Liver (tissue), 10 donors: Measurements from ENCODE around the gene RSPH10B. TPM values are rescaled to one million over a fixed set of nuclear protein-coding genes. Genes with fewer than 3 reads are reported as not detected.
"Not testable (repeated sequence)": the region's sequence is repeated elsewhere in the genome, so short reads cannot be mapped to it uniquely, and the experiment has no call there.

Experiments used
- DNase-seq: peaks from one replicate; pipeline ENCODE4 v3.0.0-alpha.2; 2017; ENCODE audit warnings: low spot score
- H3K27ac ChIP-seq, 2 donors: one replicate each; pipeline ENCODE4 v1.7.0; 2013; ENCODE audit warnings: inconsistent platforms in 2 of 2, low read length in 2 of 2, control low read depth in 1 of 2, low read depth in 1 of 2, mild to moderate bottlenecking in 1 of 2
- H3K27me3 ChIP-seq, 4 donors: one replicate each; pipeline versions ENCODE4 v1.6.1 to v1.7.0; 2013; ENCODE audit warnings: low read length in 3 of 4, inconsistent platforms in 1 of 4, mild to moderate bottlenecking in 1 of 4, moderate library complexity in 1 of 4; ENCODE audit not compliant: control insufficient read depth in 4 of 4, insufficient read depth in 4 of 4
- H3K36me3 ChIP-seq, 4 donors: one replicate each; pipeline versions ENCODE4 v1.6.1 to v1.7.0; 2013; ENCODE audit warnings: low read length in 3 of 4, mild to moderate bottlenecking in 3 of 4, low read depth in 1 of 4, moderate library complexity in 1 of 4; ENCODE audit not compliant: control insufficient read depth in 4 of 4, insufficient read depth in 3 of 4
- H3K4me1 ChIP-seq, 4 donors: one replicate each; pipeline versions ENCODE4 v1.6.1 to v1.7.0; 2013; ENCODE audit warnings: low read length in 3 of 4, mild to moderate bottlenecking in 3 of 4, moderate library complexity in 1 of 4; ENCODE audit not compliant: control insufficient read depth in 4 of 4, insufficient read depth in 4 of 4
- H3K4me3 ChIP-seq, 3 donors: one replicate each; pipeline versions ENCODE4 v1.6.1 to v1.7.0; 2013; ENCODE audit warnings: low read length in 3 of 3, control low read depth in 1 of 3, low read depth in 1 of 3, mild to moderate bottlenecking in 1 of 3
- H3K9ac ChIP-seq, 2 donors: one replicate each; pipeline ENCODE4 v1.7.0; 2013; ENCODE audit warnings: low read length in 2 of 2, mild to moderate bottlenecking in 2 of 2, moderate library complexity in 2 of 2, control low read depth in 1 of 2, low read depth in 1 of 2
- H3K9me3 ChIP-seq, 4 donors: one replicate each; pipeline versions ENCODE4 v1.6.1 to v1.7.0; 2013; ENCODE audit warnings: low read length in 3 of 4; ENCODE audit not compliant: control insufficient read depth in 4 of 4
- WGBS: extraction: QIAGEN DNeasy Blood & Tissue Kit; methylation state at CpG from one replicate; pipeline ENCODE4 v1.1.7; 2013; 5-methylcytosine and 5-hydroxymethylcytosine counted together
- polyA plus RNA-seq, 2 donors: library from polyadenylated mRNA; stranded (reverse) in 1 of 2; unstranded in 1 of 2; fragments of 200-250 nt in 1 of 2; fragments of >200 nt in 1 of 2; fragmentation: Nextera tagmentation in 1 of 2; extraction: Ambion mirVana in 1 of 2; gene quantifications; one replicate each; pipeline versions ENCODE4 v1.2.1 to v1.2.3, GENCODE V29; 2013 to 2015
- small RNA-seq: library from RNA; depleted of rRNA; stranded (forward); fragments of <200 nt; gene quantifications from one replicate; pipeline ENCODE3, GENCODE V24; 2014
- total RNA-seq, 2 donors: library from RNA; depleted of rRNA; stranded (reverse); fragments of >200 nt; gene quantifications; one replicate each; pipeline ENCODE4 v1.2.3, GENCODE V29; 2014
- donor health status: healthy.
- donor health status: healthy.
- donor health status: healthy.
- donor health status: healthy.
- donor health status: healthy.

RSPH10B gene
- total and polyA plus RNA-seq, 4 donors = 0.05 to 0.33 (median 0.08) TPM

GRCh38 chr7:5890244-5890643 lies 80.2 kb downstream of the RSPH10B start:
- not testable (repeated sequence) for H3K9ac ChIP-seq, H3K36me3 ChIP-seq, H3K4me1 ChIP-seq, H3K9me3 ChIP-seq, H3K27me3 ChIP-seq, H3K27ac ChIP-seq, DNase-seq, H3K4me3 ChIP-seq
- 89% methylated on average over 2 of the region's 2 CpGs for WGBS

GRCh38 chr7:5888021-5888420 lies 82.5 kb downstream of the RSPH10B start:
- WGBS = 90% methylated on average over 5 of the region's 5 CpGs
- H3K27ac ChIP-seq, DNase-seq, H3K36me3 ChIP-seq, H3K4me1 ChIP-seq, H3K27me3 ChIP-seq, H3K9ac ChIP-seq, H3K4me3 ChIP-seq, H3K9me3 ChIP-seq: not testable (repeated sequence)

DNA sequence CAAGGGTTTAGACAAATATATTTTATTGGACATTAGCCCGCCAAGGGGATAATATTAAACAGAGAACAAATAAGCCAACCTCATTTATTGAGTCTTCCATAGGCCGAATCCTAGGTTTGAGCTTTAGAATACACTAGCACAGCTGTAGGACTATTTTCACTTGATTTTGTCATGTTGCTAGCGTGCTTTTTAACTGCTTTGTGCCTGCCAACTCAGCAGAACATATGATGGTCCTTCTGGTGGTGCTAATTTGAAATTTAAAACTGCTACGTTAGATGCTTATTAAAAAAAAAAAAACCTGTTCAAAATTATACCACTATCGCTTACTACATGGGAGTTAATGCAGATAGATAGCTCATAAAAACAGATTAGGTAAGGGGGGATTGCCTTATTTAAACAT lies 86.1 kb downstream of the RSPH10B start:
- not testable (repeated sequence) for H3K9ac ChIP-seq, DNase-seq, H3K9me3 ChIP-seq, H3K27ac ChIP-seq, H3K4me3 ChIP-seq, H3K27me3 ChIP-seq, H3K36me3 ChIP-seq, H3K4me1 ChIP-seq
- WGBS = 96% methylated on average over 5 of the region's 5 CpGs

- not testable (repeated sequence) for DNase-seq, H3K27me3 ChIP-seq, H3K9ac ChIP-seq, H3K4me3 ChIP-seq, H3K4me1 ChIP-seq, H3K36me3 ChIP-seq, H3K27ac ChIP-seq, H3K9me3 ChIP-seq
- 82% methylated on average over 6 of the region's 6 CpGs for WGBS
These were observed 90.4 kb downstream of the RSPH10B start for GRCh38 chr7:5880106-5880505.

- H3K4me3 ChIP-seq, H3K4me1 ChIP-seq, H3K9me3 ChIP-seq, DNase-seq, H3K36me3 ChIP-seq, H3K27me3 ChIP-seq, H3K9ac ChIP-seq, H3K27ac ChIP-seq: not testable (repeated sequence)
- WGBS = 61% methylated on average over 3 of the region's 3 CpGs
These were observed 90.9 kb downstream of the RSPH10B start for GRCh38 chr7:5879591-5879990.

Small RNAs within 50 kb of the gene (small RNA-seq; reads per million reads assigned to genes)
- gene RF00019 (not detected), gene SNORA80D (0.71 reads per million, percentile 69 among the genes with 10 or more reads in this experiment)

Other genes starting within 250 kb of the RSPH10B start
- 10 to 100 TPM; 12.1 to 19.4 TPM for gene RNF216, start 189.0 kb downstream of the RSPH10B start, total RNA-seq
- gene RNF216, start 189.0 kb downstream of the RSPH10B start, polyA plus RNA-seq = 1 to 10 TPM; 6.4 to 7.1 TPM
- not detected for gene OCM, start 89.9 kb downstream of the RSPH10B start, total RNA-seq
- not detected for gene OCM, start 89.9 kb downstream of the RSPH10B start, polyA plus RNA-seq
- 10 to 100 TPM; 21.2 to 33.0 TPM for gene CCZ1, start 72.0 kb downstream of the RSPH10B start, total RNA-seq
- gene CCZ1, start 72.0 kb downstream of the RSPH10B start, polyA plus RNA-seq = 10 to 100 TPM; 24.8 to 26.2 TPM
- 1 to 10 TPM; 6.7 to 7.2 TPM for gene PMS2, start 38.4 kb upstream of the RSPH10B start, total RNA-seq
- gene PMS2, start 38.4 kb upstream of the RSPH10B start, polyA plus RNA-seq = 1 to 10 TPM; 1.9 to 3.1 TPM
- gene AIMP2, start 38.6 kb upstream of the RSPH10B start, total RNA-seq = 10 to 100 TPM; 28.7 to 30.3 TPM
- gene AIMP2, start 38.6 kb upstream of the RSPH10B start, polyA plus RNA-seq = 10 to 100 TPM; 39.6 to 41.7 TPM
- gene ANKRD61, start 60.7 kb upstream of the RSPH10B start, total RNA-seq = not detected
- under 1 TPM; 0.08 to 0.42 TPM for gene ANKRD61, start 60.7 kb upstream of the RSPH10B start, polyA plus RNA-seq
- gene EIF2AK1, start 88.5 kb upstream of the RSPH10B start, total RNA-seq = 100 to 1,000 TPM; 119 to 356 TPM
- 10 to 100 TPM; 33.7 to 46.9 TPM for gene EIF2AK1, start 88.5 kb upstream of the RSPH10B start, polyA plus RNA-seq
- gene USP42, start 134.3 kb upstream of the RSPH10B start, total RNA-seq = 1 to 10 TPM; 2.7 to 4.0 TPM
- gene USP42, start 134.3 kb upstream of the RSPH10B start, polyA plus RNA-seq = 1 to 10 TPM; 1.6 to 2.2 TPM